Endometrium (tissue), 2 donors: ENCODE data around the gene LRMDA.
A peak's percentile ranks its signal among the peaks of the same experiment; 100 is the strongest.

Source experiments
- FAIRE-seq: peaks from 2 replicates; lab custom pipeline; 2012; peaks lifted over from hg19 to GRCh38; lab: Jason Lieb, UNC
- donor health status: control.
- donor health status: control.

Gene LRMDA

GRCh38 chr10:75999515-76000209, 568.2 kb downstream of the LRMDA start:
- no peak for FAIRE-seq

GRCh38 chr10:76000550-76000949, 569.1 kb downstream of the LRMDA start:
- FAIRE-seq, result no peak

- FAIRE-seq, result no peak
Measured at GRCh38 chr10:76001019-76001418, 569.6 kb downstream of the LRMDA start.

GRCh38 chr10:76001461-76001860, 570.0 kb downstream of the LRMDA start:
- peak; percentile 67 for FAIRE-seq

GRCh38 chr10:76002262-76002854, 570.9 kb downstream of the LRMDA start:
- no peak for FAIRE-seq

- no peak for FAIRE-seq
Measured at GRCh38 chr10:76007667-76008181, 576.3 kb downstream of the LRMDA start.

- FAIRE-seq, result no peak
Measured at GRCh38 chr10:76009531-76009930, 578.1 kb downstream of the LRMDA start.

GRCh38 chr10:76010703-76011102, 579.3 kb downstream of the LRMDA start:
- no peak for FAIRE-seq

- no peak for FAIRE-seq
Measured at GRCh38 chr10:76012716-76013327, 581.4 kb downstream of the LRMDA start.

GRCh38 chr10:76015245-76015644, 583.8 kb downstream of the LRMDA start:
- FAIRE-seq, result no peak

GRCh38 chr10:76017026-76017732, 585.8 kb downstream of the LRMDA start:
- no peak for FAIRE-seq

GRCh38 chr10:76017733-76018433, 586.5 kb downstream of the LRMDA start:
- no peak for FAIRE-seq

GRCh38 chr10:76020630-76021029, 589.2 kb downstream of the LRMDA start:
- FAIRE-seq, result no peak

- no peak for FAIRE-seq
Measured at GRCh38 chr10:76021398-76021797, 590.0 kb downstream of the LRMDA start.

- no peak for FAIRE-seq
Measured at GRCh38 chr10:76022366-76022765, 590.9 kb downstream of the LRMDA start.

GRCh38 chr10:76023007-76023406, 591.6 kb downstream of the LRMDA start:
- FAIRE-seq, result no peak

- FAIRE-seq, result no peak
Measured at GRCh38 chr10:76024460-76025123, 593.2 kb downstream of the LRMDA start.

- FAIRE-seq, result no peak
Measured at GRCh38 chr10:76025124-76025477, 593.7 kb downstream of the LRMDA start.

GRCh38 chr10:76026176-76026771, 594.9 kb downstream of the LRMDA start:
- FAIRE-seq, result no peak

- no peak for FAIRE-seq
Measured at GRCh38 chr10:76026905-76027304, 595.5 kb downstream of the LRMDA start.

- FAIRE-seq, result no peak
Measured at GRCh38 chr10:76029782-76030181, 598.4 kb downstream of the LRMDA start.
